ENCODE results near the gene EFNA2. TPM values are rescaled to one million over a fixed set of nuclear protein-coding genes. Genes with fewer than 3 reads are reported as not detected.

EFNA2 gene
- total and polyA plus RNA-seq, 2 of the 8 experiments (the other 6 are each of a cell fraction or from before 2014, with no cell fraction given) = 4.0 to 7.0 TPM

GRCh38 chr19:1350867-1351266 is 65.2 kb downstream of the EFNA2 start (continued):
- no peak for TF ChIP-seq TBP (IDR thresholded peaks at IDR 0.05; ENCODE audit: low read depth, low read length)
- no peak for TF ChIP-seq HDAC2 (IDR thresholded peaks at IDR 0.05; ENCODE audit: borderline replicate concordance in 1 of 2, low read depth in 2 of 2, low read length in 2 of 2)

Other genes starting within 250 kb of the EFNA2 start
- gene ABCA7, start 245.8 kb upstream of the EFNA2 start, total RNA-seq (2021; fragmentation: NEBNext Ultra II Directional; extraction: Animal tissue kit (Norgen Biotek cat#: 25700)) = 25.6 and 29.7 TPM in 2 replicates
- gene ABCA7, start 245.8 kb upstream of the EFNA2 start, polyA plus RNA-seq (2011; rRNA removed) = 10.4 and 17.4 TPM in 2 replicates
- gene ARHGAP45, start 218.7 kb upstream of the EFNA2 start, total RNA-seq (2021; fragmentation: NEBNext Ultra II Directional; extraction: Animal tissue kit (Norgen Biotek cat#: 25700)) = 41.8 and 43.6 TPM in 2 replicates
- 31.4 and 40.2 TPM in 2 replicates for gene ARHGAP45, start 218.7 kb upstream of the EFNA2 start, polyA plus RNA-seq (2011; rRNA removed)
- 274 and 281 TPM in 2 replicates for gene POLR2E, start 190.5 kb upstream of the EFNA2 start, total RNA-seq (2021; fragmentation: NEBNext Ultra II Directional; extraction: Animal tissue kit (Norgen Biotek cat#: 25700))
- gene POLR2E, start 190.5 kb upstream of the EFNA2 start, polyA plus RNA-seq (2011; rRNA removed) = 381 and 483 TPM in 2 replicates
- gene GPX4, start 181.9 kb upstream of the EFNA2 start, total RNA-seq (2021; fragmentation: NEBNext Ultra II Directional; extraction: Animal tissue kit (Norgen Biotek cat#: 25700)) = 342 and 355 TPM in 2 replicates
- gene GPX4, start 181.9 kb upstream of the EFNA2 start, polyA plus RNA-seq (2011; rRNA removed) = 693 and 947 TPM in 2 replicates
- 31.4 and 37.4 TPM in 2 replicates for gene SBNO2, start 111.6 kb upstream of the EFNA2 start, total RNA-seq (2021; fragmentation: NEBNext Ultra II Directional; extraction: Animal tissue kit (Norgen Biotek cat#: 25700))
- gene SBNO2, start 111.6 kb upstream of the EFNA2 start, polyA plus RNA-seq (2011; rRNA removed) = 12.2 and 21.3 TPM in 2 replicates
- gene STK11, start 80.1 kb upstream of the EFNA2 start, total RNA-seq (2021; fragmentation: NEBNext Ultra II Directional; extraction: Animal tissue kit (Norgen Biotek cat#: 25700)) = 70.7 and 75.2 TPM in 2 replicates
- 45.3 and 71.0 TPM in 2 replicates for gene STK11, start 80.1 kb upstream of the EFNA2 start, polyA plus RNA-seq (2011; rRNA removed)
- gene CBARP, start 47.9 kb upstream of the EFNA2 start, total RNA-seq (2021; fragmentation: NEBNext Ultra II Directional; extraction: Animal tissue kit (Norgen Biotek cat#: 25700)) = 14.7 and 18.0 TPM in 2 replicates
- 4.9 and 11.6 TPM in 2 replicates for gene CBARP, start 47.9 kb upstream of the EFNA2 start, polyA plus RNA-seq (2011; rRNA removed)
- gene ATP5F1D, start 44.1 kb upstream of the EFNA2 start, total RNA-seq (2021; fragmentation: NEBNext Ultra II Directional; extraction: Animal tissue kit (Norgen Biotek cat#: 25700)) = 174 and 182 TPM in 2 replicates
- 249 and 338 TPM in 2 replicates for gene ATP5F1D, start 44.1 kb upstream of the EFNA2 start, polyA plus RNA-seq (2011; rRNA removed)
- gene MIDN, start 37.3 kb upstream of the EFNA2 start, total RNA-seq (2021; fragmentation: NEBNext Ultra II Directional; extraction: Animal tissue kit (Norgen Biotek cat#: 25700)) = 159 and 166 TPM in 2 replicates
- gene MIDN, start 37.3 kb upstream of the EFNA2 start, polyA plus RNA-seq (2011; rRNA removed) = 39.8 and 86.0 TPM in 2 replicates
- gene CIRBP, start 16.5 kb upstream of the EFNA2 start, total RNA-seq (2021; fragmentation: NEBNext Ultra II Directional; extraction: Animal tissue kit (Norgen Biotek cat#: 25700)) = 175 TPM in 2 replicates
- 199 and 331 TPM in 2 replicates for gene CIRBP, start 16.5 kb upstream of the EFNA2 start, polyA plus RNA-seq (2011; rRNA removed)
- 44.5 and 54.6 TPM in 2 replicates for gene FAM174C, start 10.3 kb upstream of the EFNA2 start, total RNA-seq (2021; fragmentation: NEBNext Ultra II Directional; extraction: Animal tissue kit (Norgen Biotek cat#: 25700))
- gene FAM174C, start 10.3 kb upstream of the EFNA2 start, polyA plus RNA-seq (2011; rRNA removed) = 125 and 159 TPM in 2 replicates
- 78.1 and 92.7 TPM in 2 replicates for gene NDUFS7, start 98.0 kb downstream of the EFNA2 start, total RNA-seq (2021; fragmentation: NEBNext Ultra II Directional; extraction: Animal tissue kit (Norgen Biotek cat#: 25700))
- 309 and 372 TPM in 2 replicates for gene NDUFS7, start 98.0 kb downstream of the EFNA2 start, polyA plus RNA-seq (2011; rRNA removed)
- gene GAMT, start 115.7 kb downstream of the EFNA2 start, total RNA-seq (2021; fragmentation: NEBNext Ultra II Directional; extraction: Animal tissue kit (Norgen Biotek cat#: 25700)) = 17.2 TPM in 2 replicates
- gene GAMT, start 115.7 kb downstream of the EFNA2 start, polyA plus RNA-seq (2011; rRNA removed) = 35.6 and 45.3 TPM in 2 replicates
- 341 and 343 TPM in 2 replicates for gene DAZAP1, start 121.7 kb downstream of the EFNA2 start, total RNA-seq (2021; fragmentation: NEBNext Ultra II Directional; extraction: Animal tissue kit (Norgen Biotek cat#: 25700))
- 79.6 and 139 TPM in 2 replicates for gene DAZAP1, start 121.7 kb downstream of the EFNA2 start, polyA plus RNA-seq (2011; rRNA removed)
- 1,562 and 1,589 TPM in 2 replicates for gene RPS15, start 152.5 kb downstream of the EFNA2 start, total RNA-seq (2021; fragmentation: NEBNext Ultra II Directional; extraction: Animal tissue kit (Norgen Biotek cat#: 25700))
- 3,890 and 4,770 TPM in 2 replicates for gene RPS15, start 152.5 kb downstream of the EFNA2 start, polyA plus RNA-seq (2011; rRNA removed)
- gene APC2, start 164.2 kb downstream of the EFNA2 start, total RNA-seq (2021; fragmentation: NEBNext Ultra II Directional; extraction: Animal tissue kit (Norgen Biotek cat#: 25700)) = 3.7 and 4.1 TPM in 2 replicates
- 1.3 and 3.3 TPM in 2 replicates for gene APC2, start 164.2 kb downstream of the EFNA2 start, polyA plus RNA-seq (2011; rRNA removed)
- 41.3 and 41.4 TPM in 2 replicates for gene C19orf25, start 193.3 kb downstream of the EFNA2 start, total RNA-seq (2021; fragmentation: NEBNext Ultra II Directional; extraction: Animal tissue kit (Norgen Biotek cat#: 25700))
- gene C19orf25, start 193.3 kb downstream of the EFNA2 start, polyA plus RNA-seq (2011; rRNA removed) = 67.4 and 92.2 TPM in 2 replicates
- 9.7 and 9.8 TPM in 2 replicates for gene PCSK4, start 204.5 kb downstream of the EFNA2 start, total RNA-seq (2021; fragmentation: NEBNext Ultra II Directional; extraction: Animal tissue kit (Norgen Biotek cat#: 25700))
- 10.7 and 18.3 TPM in 2 replicates for gene PCSK4, start 204.5 kb downstream of the EFNA2 start, polyA plus RNA-seq (2011; rRNA removed)
- 12.6 and 13.4 TPM in 2 replicates for gene REEP6, start 205.3 kb downstream of the EFNA2 start, total RNA-seq (2021; fragmentation: NEBNext Ultra II Directional; extraction: Animal tissue kit (Norgen Biotek cat#: 25700))
- gene REEP6, start 205.3 kb downstream of the EFNA2 start, polyA plus RNA-seq (2011; rRNA removed) = 20.7 and 31.4 TPM in 2 replicates
- gene ADAMTSL5, start 227.1 kb downstream of the EFNA2 start, total RNA-seq (2021; fragmentation: NEBNext Ultra II Directional; extraction: Animal tissue kit (Norgen Biotek cat#: 25700)) = 0.99 and 1.4 TPM in 2 replicates
- gene ADAMTSL5, start 227.1 kb downstream of the EFNA2 start, polyA plus RNA-seq (2011; rRNA removed) = 0.82 and 2.6 TPM in 2 replicates
- 0.43 and 1.2 TPM in 2 replicates for gene PLK5, start 238.2 kb downstream of the EFNA2 start, total RNA-seq (2021; fragmentation: NEBNext Ultra II Directional; extraction: Animal tissue kit (Norgen Biotek cat#: 25700))
- 0.45 and 0.82 TPM in 2 replicates for gene PLK5, start 238.2 kb downstream of the EFNA2 start, polyA plus RNA-seq (2011; rRNA removed)